NCI-H1048 (cell line): Measurements from ENCODE around the gene TMEM187.

ENCODE experiments used
- DNase-seq: peaks from one replicate; lab custom pipeline; 2025; lab: John Stamatoyannopoulos, UW

TMEM187 gene

GRCh38 chrX:154000051-154000450 is 27.5 kb downstream of the TMEM187 start:
- DNase-seq = no peak

- no peak for DNase-seq
Observed at GRCh38 chrX:154002215-154002719, 29.7 kb downstream of the TMEM187 start.

GRCh38 chrX:154004315-154004714 is 31.8 kb downstream of the TMEM187 start:
- no peak for DNase-seq

GRCh38 chrX:154006947-154007346 is 34.4 kb downstream of the TMEM187 start:
- DNase-seq = no peak

- DNase-seq = no peak
Observed at GRCh38 chrX:154008521-154008920, 36.0 kb downstream of the TMEM187 start.

- DNase-seq = no peak
Observed at GRCh38 chrX:154010330-154011087, 38.0 kb downstream of the TMEM187 start.

GRCh38 chrX:154011376-154012335 is 39.1 kb downstream of the TMEM187 start:
- no peak for DNase-seq

- DNase-seq = no peak
Observed at GRCh38 chrX:154012336-154012991, 39.9 kb downstream of the TMEM187 start.

GRCh38 chrX:154013001-154013421 is 40.5 kb downstream of the TMEM187 start:
- no peak for DNase-seq

GRCh38 chrX:154013614-154014360 is 41.2 kb downstream of the TMEM187 start:
- peak; percentile 12 for DNase-seq

- DNase-seq = no peak
Observed at GRCh38 chrX:154014429-154015380, 42.2 kb downstream of the TMEM187 start.

- DNase-seq = no peak
Observed at GRCh38 chrX:154015581-154016264, 43.2 kb downstream of the TMEM187 start.

GRCh38 chrX:154016366-154017076 is 44.0 kb downstream of the TMEM187 start:
- DNase-seq = no peak

GRCh38 chrX:154017766-154018517 is 45.4 kb downstream of the TMEM187 start:
- no peak for DNase-seq

- no peak for DNase-seq
Observed at GRCh38 chrX:154018518-154019060, 46.0 kb downstream of the TMEM187 start.

- DNase-seq = no peak
Observed at GRCh38 chrX:154019061-154019621, 46.6 kb downstream of the TMEM187 start.

- DNase-seq = no peak
Observed at GRCh38 chrX:154019633-154020528, 47.3 kb downstream of the TMEM187 start, which contains the start of gene IRAK1. IRAK1 (minus strand) TSS chrX:154019902; CDS start chrX:154019812, 90 bp downstream.
